ENCODE data around the gene IGFALS. TPM values are rescaled to one million over a fixed set of nuclear protein-coding genes. Genes with fewer than 3 reads are reported as not detected.
"Not testable (repeated sequence)": the region's sequence is repeated elsewhere in the genome, so short reads cannot be mapped to it uniquely, and the experiment has no call there.

IGFALS gene
- total RNA-seq, 8 experiments from 2014 or later: 0.25 to 1.1 (median 0.68) TPM

DNA sequence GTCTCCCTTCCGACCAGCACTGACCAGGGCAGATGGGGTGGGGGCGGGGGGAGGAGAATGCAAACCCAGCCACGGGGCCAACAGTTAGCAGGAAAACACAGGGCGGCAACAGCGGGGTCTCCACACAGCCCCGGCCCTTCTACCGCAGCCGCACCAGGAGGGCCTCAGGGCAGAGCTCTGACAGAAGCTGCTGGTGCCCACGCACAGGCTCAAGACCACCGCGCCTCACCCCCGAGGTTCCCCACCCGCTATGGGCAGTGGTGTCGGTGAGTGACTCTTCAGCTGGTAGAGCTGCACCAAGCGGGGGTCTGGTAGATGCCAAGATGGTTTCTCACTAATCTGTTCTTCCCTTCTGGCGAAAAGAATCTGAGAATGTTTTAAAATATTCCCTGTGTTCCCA is 17.0 kb upstream of the IGFALS start:
- WGBS, 10 experiments: 70 to 100% (median 91%) methylated on average over 1 to 7 of the region's 16 CpGs; no CpG with 5 or more reads in 4 of the 10 experiments
- in situ Hi-C loops (cut with MboI; ENCODE audit: low pct_unique_long_range_greater_than_20kb in 2 of 9, low sequenced_read_pairs in 9 of 9, unreplicated experiment in 9 of 9): no loop called here
- ATAC-seq (replicated peaks in 6 of 8): no peak
- Histone ChIP-seq H3K4me3 (no peak overlapping the region), H3K4me1 (replicated peaks in 1 of 2) (no peaks in the 10 kb centered on the region), H3K27ac (no peak overlapping the region)

DNA sequence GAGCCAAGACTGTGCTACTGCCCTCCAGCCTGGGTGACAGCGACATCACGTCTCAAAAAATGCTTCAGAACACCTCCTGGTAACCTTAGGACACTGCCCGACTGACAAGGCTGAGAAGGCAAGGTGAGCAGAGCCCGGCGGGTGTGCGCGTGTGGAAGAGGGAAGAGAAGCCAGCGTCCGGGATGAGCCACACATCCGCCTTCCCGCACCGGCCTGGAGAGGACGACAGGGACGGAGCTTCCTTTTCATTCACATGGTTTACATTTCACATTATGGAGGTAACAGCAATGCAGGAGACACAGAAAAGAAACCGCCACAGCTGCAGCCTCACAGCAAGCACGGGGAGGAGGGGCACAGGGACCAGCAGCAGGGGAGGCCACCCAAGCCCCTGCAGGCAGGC is 16.6 kb upstream of the IGFALS start:
- no peaks in the 10 kb centered on the region for H3K4me1 ChIP-seq (replicated peaks in 1 of 2)
- in situ Hi-C loops (cut with MboI; ENCODE audit: low pct_unique_long_range_greater_than_20kb in 2 of 9, low sequenced_read_pairs in 9 of 9, unreplicated experiment in 9 of 9): no loop called here
- H3K27ac ChIP-seq: no peak overlapping the region
- WGBS, 10 experiments: 80 to 96% methylated on average over 2 to 10 of the region's 16 CpGs; no CpG with 5 or more reads in 8 of the 10 experiments
- ATAC-seq (replicated peaks in 6 of 8): no peak
- no peak overlapping the region for H3K4me3 ChIP-seq

DNA sequence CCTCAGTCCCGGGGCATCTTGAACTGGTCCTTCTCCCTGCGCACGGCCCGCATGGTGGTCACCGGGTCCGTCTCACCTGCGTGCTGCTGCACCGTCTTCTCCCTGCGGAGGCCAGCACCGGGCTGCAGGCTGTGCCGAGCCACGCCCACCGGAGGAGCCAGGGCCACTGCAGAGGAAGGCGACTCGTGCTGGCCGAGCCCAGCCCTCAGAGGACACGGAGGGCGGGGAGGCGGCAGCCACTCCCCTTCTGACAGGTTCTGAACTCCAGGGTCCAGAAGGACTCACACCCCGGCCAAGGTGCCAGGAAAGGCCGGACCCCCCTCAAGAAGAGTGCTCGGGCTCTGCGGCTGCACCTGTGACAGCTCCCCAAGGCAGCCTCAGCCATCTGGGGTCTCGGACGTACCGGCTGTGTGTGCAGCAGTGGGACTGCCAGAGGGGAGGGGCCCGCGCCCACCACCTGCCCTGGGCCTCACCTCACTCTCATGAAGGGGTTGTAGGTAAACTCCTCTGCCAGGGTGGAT is 15.8 kb upstream of the IGFALS start:
- WGBS, 10 experiments: 80 to 100% (median 86%) methylated on average over 1 to 7 of the region's 28 CpGs; no CpG with 5 or more reads in 6 of the 10 experiments
- in situ Hi-C loops (cut with MboI; ENCODE audit: low pct_unique_long_range_greater_than_20kb in 2 of 9, low sequenced_read_pairs in 9 of 9, unreplicated experiment in 9 of 9): no loop called here

DNA sequence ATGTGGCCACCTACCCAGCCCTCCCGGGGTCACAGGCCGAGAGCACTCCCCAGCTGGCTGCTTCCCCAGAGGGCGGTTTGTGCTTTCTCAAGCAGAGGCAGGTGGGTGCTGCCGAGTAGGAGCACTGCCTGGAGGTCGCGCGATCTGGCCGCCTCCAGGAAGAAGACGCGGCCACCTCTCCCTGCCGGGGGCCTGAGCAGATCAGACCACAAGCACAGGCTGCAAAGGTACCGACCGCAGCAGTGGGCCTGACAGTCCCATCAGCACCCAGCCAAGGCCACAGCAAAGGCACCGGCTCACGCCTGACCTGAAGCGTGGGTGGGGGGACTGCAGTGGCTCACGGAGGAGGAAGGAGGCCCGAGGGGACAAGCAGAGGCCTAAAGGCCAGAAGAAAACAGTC is 15.2 kb upstream of the IGFALS start:
- no peak for ATAC-seq (replicated peaks in 6 of 8)
- WGBS, 10 experiments: 40 to 67% methylated on average over 1 of the region's 18 CpGs; no CpG with 5 or more reads in 8 of the 10 experiments
- H3K27ac ChIP-seq: no peak overlapping the region
- H3K4me3 ChIP-seq: no peak overlapping the region
- in situ Hi-C loops (cut with MboI; ENCODE audit: low pct_unique_long_range_greater_than_20kb in 2 of 9, low sequenced_read_pairs in 9 of 9, unreplicated experiment in 9 of 9): no loop called here
- H3K4me1 ChIP-seq (replicated peaks in 1 of 2): no peaks in the 10 kb centered on the region

More for the DNA sequence above, 15.8 kb upstream of the IGFALS start:
- peak in 3 of 8 experiments; percentile 10 to 21 (median 18) for ATAC-seq (replicated peaks in 6 of 8)
- Histone ChIP-seq H3K4me3 (no peak overlapping the region), H3K27ac (no peak overlapping the region), H3K4me1 (replicated peaks in 1 of 2) (no peaks in the 10 kb centered on the region)

DNA sequence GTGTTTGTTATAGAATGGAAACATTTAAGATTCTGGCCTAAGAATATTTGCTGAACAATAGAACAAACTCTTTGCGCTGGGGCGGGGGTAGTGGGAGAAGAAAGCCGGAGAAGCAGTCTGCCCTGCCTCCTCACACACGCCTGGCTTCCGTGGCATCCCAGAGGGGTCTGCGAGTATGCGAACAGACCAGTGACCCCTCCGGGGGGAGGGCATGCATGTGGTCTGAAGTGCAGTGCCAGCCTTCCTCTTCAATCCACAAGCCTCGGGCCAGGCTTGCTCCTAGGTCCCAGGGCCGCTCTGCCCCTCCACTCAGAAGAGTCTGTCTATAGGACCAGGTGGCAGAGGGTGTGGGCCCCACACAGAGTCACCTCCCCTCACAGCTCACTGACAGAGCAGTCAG is 14.1 kb upstream of the IGFALS start:
- no peak for ATAC-seq (replicated peaks in 6 of 8)
- 78 to 100% (median 80%) methylated on average over 1 to 4 of the region's 10 CpGs; no CpG with 5 or more reads in 7 of the 10 experiments for WGBS, 10 experiments
- in situ Hi-C loops (cut with MboI; ENCODE audit: low pct_unique_long_range_greater_than_20kb in 2 of 9, low sequenced_read_pairs in 9 of 9, unreplicated experiment in 9 of 9): no loop called here
- Histone ChIP-seq H3K27ac (no peak overlapping the region), H3K4me1 (replicated peaks in 1 of 2) (no peaks in the 10 kb centered on the region), H3K4me3 (no peak overlapping the region)

DNA sequence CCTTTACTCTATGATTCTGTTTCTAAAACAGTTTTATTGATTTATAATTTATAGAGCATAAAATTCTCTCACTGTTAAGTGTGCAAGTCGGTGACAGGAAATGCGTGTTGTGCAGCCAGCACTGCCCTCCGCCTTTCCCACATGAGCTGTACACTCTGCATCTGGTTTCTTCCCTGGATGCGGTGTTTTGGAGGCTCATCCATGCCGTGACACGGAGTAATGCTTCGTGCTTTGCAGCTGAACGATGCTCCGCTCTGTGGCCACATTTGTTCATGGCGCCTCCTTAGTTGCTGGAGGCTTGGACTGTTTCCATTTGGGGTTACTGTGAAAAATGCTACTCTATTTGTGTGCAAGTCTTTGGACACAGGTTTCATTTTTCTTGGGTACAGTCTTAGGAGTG is 7.2 kb upstream of the IGFALS start:
- Histone ChIP-seq H3K4me1 (replicated peaks in 1 of 2) (no peaks in the 10 kb centered on the region), H3K27ac (no peak overlapping the region), H3K4me3 (no peak overlapping the region)
- peak in 3 of 8 experiments; percentile 31 to 72 (median 35) for ATAC-seq (replicated peaks in 6 of 8)
- in situ Hi-C loops (cut with MboI; ENCODE audit: low pct_unique_long_range_greater_than_20kb in 2 of 9, low sequenced_read_pairs in 9 of 9, unreplicated experiment in 9 of 9): no loop called here
- 13 to 91% (median 76%) methylated on average over 3 to 10 of the region's 10 CpGs for WGBS, 10 experiments

DNA sequence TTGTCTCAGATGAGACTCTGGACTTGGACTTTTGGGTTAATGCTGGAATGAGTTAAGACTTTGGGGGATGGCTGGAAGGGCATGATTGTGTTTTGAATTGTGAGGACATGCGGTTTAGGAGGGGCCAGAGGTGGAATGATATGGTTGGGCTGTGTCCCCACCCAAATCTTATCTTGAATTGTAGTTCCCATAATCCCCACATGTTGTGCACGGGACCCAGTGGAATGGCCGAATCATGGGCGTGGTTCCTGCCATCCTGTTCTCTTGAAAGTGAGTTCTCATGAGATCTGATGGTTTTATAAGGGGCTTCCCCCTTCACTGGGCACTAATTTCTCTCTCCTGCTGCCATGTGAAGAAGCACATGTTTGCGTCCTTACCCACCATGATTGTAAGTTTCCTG is 5.8 kb upstream of the IGFALS start:
- H3K4me1 ChIP-seq (replicated peaks in 1 of 2); ATAC-seq (replicated peaks in 6 of 8); H3K4me3 ChIP-seq; H3K27ac ChIP-seq; in situ Hi-C loops (cut with MboI; ENCODE audit: low pct_unique_long_range_greater_than_20kb in 2 of 9, low sequenced_read_pairs in 9 of 9, unreplicated experiment in 9 of 9): not testable (repeated sequence)
- WGBS, 10 experiments: 20 to 100% (median 80%) methylated on average over 1 to 4 of the region's 5 CpGs; no CpG with 5 or more reads in 2 of the 10 experiments

DNA sequence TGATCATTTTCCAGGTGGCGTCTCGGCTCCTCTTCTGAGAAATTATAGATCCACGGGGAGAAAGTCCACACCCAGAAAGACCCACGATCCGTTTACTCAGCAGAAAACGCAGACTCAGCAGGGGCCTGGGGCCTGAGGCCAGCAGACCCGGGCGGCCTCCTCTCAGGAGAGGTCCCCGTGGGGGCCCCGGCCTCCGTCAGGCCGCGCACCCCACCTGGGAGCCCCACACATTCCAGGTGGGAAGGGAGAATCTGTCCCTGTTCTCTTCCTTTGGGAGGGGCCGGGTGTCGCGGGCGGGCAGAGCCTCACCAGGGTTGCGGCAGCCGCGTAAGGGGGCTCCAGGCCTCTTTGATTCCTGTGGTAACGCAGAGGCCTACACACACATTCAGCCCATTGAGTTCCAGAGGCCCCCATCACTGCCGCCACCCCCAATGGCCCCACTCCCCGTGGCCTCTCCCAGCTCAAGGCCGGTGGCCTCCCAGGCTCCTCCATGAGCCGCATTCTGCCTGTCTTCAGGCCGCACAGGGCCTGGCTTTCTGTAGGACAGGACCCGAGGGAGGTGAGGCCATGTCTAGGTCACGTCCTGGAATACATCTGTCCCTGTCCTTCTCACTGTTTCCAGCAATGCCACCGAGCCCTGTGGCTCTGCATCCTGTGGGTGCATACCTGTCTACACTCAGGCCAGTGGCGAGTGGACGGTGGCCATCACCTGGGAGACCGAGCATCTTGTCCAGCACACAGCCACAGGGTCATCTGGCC is 1.6 kb upstream of the IGFALS start:
- ATAC-seq (replicated peaks in 6 of 8): no peak
- in situ Hi-C loops (cut with MboI; ENCODE audit: low pct_unique_long_range_greater_than_20kb in 2 of 9, low sequenced_read_pairs in 9 of 9, unreplicated experiment in 9 of 9): no loop called here

DNA sequence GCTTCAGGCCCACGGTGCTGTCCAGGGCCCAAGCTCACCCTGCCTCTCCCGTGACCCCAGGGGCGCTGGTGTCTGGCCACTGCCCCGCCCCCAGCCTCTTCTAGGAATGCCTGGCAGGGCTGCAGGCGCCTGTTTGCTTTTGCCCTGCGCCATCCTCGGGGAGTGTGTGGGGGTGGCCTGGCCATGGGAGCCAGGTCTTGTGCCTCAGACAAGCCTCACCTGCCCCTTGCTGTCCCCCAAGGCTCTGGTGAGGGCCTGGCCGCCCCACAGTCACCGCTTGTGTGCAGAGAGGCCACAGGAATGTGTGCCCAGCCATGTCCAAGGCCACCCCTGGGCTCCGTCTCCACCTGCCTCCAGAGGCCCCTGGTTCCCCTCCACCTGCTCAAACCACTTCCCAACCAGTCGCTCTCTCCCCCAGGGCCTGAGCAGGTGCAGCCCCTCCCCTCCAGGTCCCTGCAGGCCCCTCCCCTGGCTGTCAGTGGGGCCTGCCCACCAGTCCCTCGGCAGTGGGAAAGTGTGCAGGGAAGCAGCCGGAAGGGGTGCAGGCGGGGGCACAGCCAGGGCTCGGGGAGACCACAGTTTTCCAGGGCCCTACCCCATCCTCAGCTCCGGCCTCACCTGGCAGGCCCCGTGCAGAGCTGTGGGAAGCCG is 841 bp upstream of the IGFALS start:
- no CpG with 5 or more reads among the region's 18 CpGs for WGBS, 10 experiments

More for the DNA sequence above, 1.6 kb upstream of the IGFALS start:
- Histone ChIP-seq H3K4me1 (replicated peaks in 1 of 2) (no peaks in the 10 kb centered on the region), H3K4me3 (no peak overlapping the region), H3K27ac (no peak overlapping the region)
- 54 to 93% (median 80%) methylated on average over 2 to 5 of the region's 32 CpGs; no CpG with 5 or more reads in 5 of the 10 experiments for WGBS, 10 experiments

DNA sequence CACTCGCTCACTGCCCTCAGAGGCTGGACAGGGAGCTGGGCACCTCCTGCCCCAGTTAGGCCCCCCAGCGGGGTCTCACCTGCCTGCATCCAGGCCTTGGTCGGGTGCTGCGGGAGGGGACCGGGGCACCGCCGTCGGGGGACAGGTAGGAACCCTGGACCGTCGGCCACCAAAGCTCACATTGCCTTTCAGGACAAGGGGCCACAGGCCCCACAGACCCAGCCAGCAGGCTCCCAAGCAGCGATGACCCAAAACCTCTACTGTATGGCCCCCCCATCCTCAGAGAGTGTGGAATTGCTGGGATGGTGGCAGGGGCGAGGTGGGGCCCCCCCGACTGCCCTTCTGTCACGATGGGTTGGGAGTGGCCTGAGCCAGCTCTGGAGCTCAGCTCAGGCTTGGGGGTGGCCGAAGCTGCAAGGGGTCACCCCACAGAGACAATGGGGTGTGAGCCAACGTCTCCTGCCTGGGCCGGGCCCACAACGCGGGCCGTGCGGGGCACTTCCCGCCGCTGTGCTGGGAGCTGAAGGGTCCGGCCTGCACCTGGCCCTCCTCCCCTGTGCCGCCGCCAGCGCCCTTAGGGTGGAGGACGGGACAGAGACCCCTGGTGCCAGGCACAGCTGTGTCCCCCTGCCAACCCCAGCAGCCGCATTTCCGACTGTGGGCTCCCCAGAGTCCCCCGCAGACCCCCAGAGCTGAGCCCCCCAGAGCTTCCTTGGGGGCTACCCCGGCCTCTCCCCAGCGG is 498 bp downstream of the IGFALS start:
- in situ Hi-C loops (cut with MboI; ENCODE audit: low pct_unique_long_range_greater_than_20kb in 2 of 9, low sequenced_read_pairs in 9 of 9, unreplicated experiment in 9 of 9): no loop called here
- WGBS, 10 experiments: no CpG with 5 or more reads among the region's 33 CpGs

More for the DNA sequence above, 841 bp upstream of the IGFALS start:
- Histone ChIP-seq H3K27ac (no peak overlapping the region), H3K4me1 (replicated peaks in 1 of 2) (no peaks in the 10 kb centered on the region), H3K4me3 (no peak overlapping the region)
- peak in 5 of 8 experiments; percentile 2 to 32 (median 10) for ATAC-seq (replicated peaks in 6 of 8)
- in situ Hi-C loops (cut with MboI; ENCODE audit: low pct_unique_long_range_greater_than_20kb in 2 of 9, low sequenced_read_pairs in 9 of 9, unreplicated experiment in 9 of 9): no loop called here

DNA sequence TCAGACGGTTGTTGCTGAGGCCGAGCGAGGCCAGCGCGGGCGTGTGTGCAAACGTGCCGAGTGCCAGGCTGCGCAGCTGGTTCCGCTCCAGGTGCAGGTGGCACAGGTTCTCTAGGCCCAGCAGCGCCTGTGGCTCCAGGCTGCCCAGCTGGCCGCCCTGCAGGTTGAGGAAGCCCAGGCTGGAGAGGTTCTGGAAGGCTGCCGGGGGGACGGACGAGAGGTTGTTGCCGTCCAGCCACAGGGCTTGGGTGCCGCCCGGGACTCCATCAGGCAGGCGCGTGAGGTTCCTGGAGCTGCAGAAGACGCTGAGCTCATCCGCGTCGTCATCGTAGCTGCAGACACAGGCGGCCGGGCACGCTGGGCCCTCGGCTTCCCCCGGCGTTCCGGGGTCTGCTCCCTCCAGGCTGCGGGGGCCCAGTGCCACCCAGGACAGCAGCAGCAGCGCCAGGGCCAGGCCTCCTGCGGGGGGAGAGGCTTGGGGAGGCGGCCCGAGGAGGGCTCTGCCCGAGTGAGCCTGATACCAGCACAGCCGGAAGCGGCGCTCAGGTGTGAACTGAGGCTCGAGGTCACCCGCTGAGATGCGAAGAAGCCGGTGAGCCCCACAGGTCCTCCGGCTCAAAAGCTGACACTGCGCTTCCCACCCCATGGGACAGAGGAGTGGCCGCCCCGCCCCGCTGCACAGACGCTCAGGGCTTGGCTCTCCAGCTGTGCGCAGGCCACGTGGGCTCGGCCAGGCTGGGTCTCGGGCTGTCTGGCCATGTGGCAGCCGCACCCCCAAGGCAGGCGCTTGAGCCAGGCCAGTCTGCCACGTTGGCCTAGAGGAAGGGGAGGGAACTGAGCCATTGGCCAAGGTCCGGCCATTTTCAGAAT is 1.3 kb downstream of the IGFALS start:
- 87 to 100% (median 100%) methylated on average over 1 to 8 of the region's 59 CpGs; no CpG with 5 or more reads in 7 of the 10 experiments for WGBS, 10 experiments
- H3K4me3 ChIP-seq: no peak overlapping the region
- no peaks in the 10 kb centered on the region for H3K4me1 ChIP-seq (replicated peaks in 1 of 2)
- in situ Hi-C loops (cut with MboI; ENCODE audit: low pct_unique_long_range_greater_than_20kb in 2 of 9, low sequenced_read_pairs in 9 of 9, unreplicated experiment in 9 of 9): no loop called here
- ATAC-seq (replicated peaks in 6 of 8): peak in 6 of 8 experiments; percentile 14 to 39 (median 22)
- no peak overlapping the region for H3K27ac ChIP-seq

More for the DNA sequence above, 498 bp downstream of the IGFALS start:
- Histone ChIP-seq H3K4me1 (replicated peaks in 1 of 2) (no peaks in the 10 kb centered on the region), H3K4me3 (no peak overlapping the region), H3K27ac (no peak overlapping the region)
- peak in 3 of 8 experiments; percentile 1 to 4 (median 3) for ATAC-seq (replicated peaks in 6 of 8)

DNA sequence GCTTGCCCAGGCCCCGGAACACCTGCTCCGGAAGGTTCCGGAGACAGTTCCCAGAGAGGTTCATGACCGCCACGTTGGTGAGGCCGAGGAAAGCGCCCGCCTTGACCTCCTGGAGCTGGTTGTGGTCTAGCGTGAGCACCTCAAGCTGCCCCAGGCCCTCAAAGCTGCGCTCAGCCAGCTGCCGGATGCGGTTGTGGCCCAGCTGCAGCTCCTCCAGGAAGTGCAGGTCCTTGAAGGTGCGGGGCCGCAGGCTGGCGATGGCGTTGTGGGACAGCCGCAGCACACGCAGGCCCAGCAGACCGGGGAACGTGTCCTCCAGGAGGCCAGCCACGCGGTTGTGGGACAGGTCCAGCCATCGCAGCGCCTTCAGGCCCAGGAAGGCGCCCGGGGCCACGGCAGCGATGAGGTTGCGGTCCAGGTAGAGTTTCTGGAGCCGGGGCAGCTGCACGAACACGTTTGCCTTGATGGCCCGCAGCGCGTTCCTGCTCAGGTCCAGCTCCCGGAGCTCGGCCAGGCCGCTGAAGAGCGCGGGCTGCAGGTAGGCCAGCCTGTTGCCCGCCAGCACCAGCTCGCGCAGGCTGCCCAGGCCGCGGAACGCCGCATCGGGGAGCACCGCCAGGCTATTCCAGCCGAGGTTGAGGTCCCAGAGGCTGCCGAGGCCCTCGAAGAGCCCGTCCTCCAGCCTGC is 2.1 kb downstream of the IGFALS start:
- no peaks in the 10 kb centered on the region for H3K4me1 ChIP-seq (replicated peaks in 1 of 2)
- WGBS, 10 experiments: 94 to 100% (median 100%) methylated on average over 2 to 7 of the region's 53 CpGs; no CpG with 5 or more reads in 3 of the 10 experiments
- no peak for ATAC-seq (replicated peaks in 6 of 8)
- H3K27ac ChIP-seq: no peak overlapping the region
- in situ Hi-C loops (cut with MboI; ENCODE audit: low pct_unique_long_range_greater_than_20kb in 2 of 9, low sequenced_read_pairs in 9 of 9, unreplicated experiment in 9 of 9): no loop called here
- no peak overlapping the region for H3K4me3 ChIP-seq
